AG04450 (cell line): ENCODE data around the gene CERS6. TPM values are rescaled to one million over a fixed set of nuclear protein-coding genes. Genes with fewer than 3 reads are reported as not detected.

ENCODE experiments used
- CTCF ChIA-PET: fragments of 300-600, 350-600 bp; formaldehyde crosslinking; extraction: SDS; loops from one replicate; lab custom pipeline; 2022; ENCODE audit warnings: antibody characterized with exemption, inconsistent platforms; lab: Charles Lee
- POLR2A ChIA-PET: fragments of 350-600 bp; formaldehyde crosslinking; extraction: SDS; loops from one replicate; lab custom pipeline; 2021; ENCODE audit warnings: antibody characterized with exemption, inconsistent platforms; lab: Yijun Ruan, JAX
- DNase-seq: peaks from one replicate; pipeline ENCODE4 v3.0.0-alpha.2; 2011; ENCODE audit warnings: low read depth, low spot score
- H3K27ac ChIP-seq: one replicate; pipeline ENCODE4 v1.5.1; 2012; ENCODE audit warnings: low read depth, low read length, control low read depth
- H3K27me3 ChIP-seq: one replicate; pipeline ENCODE4 v1.6.0; 2012; ENCODE audit warnings: low read length; ENCODE audit not compliant: control insufficient read depth, insufficient read depth
- H3K4me3 ChIP-seq: 2 replicates; pipeline ENCODE4 v1.5.1; 2011; ENCODE audit warnings: mild to moderate bottlenecking, low read depth, low read length, control low read depth
- H3K9me3 ChIP-seq: 2 replicates; pipeline ENCODE4 v1.5.1; 2012; ENCODE audit warnings: low read length; ENCODE audit not compliant: control insufficient read depth, insufficient read depth
- polyA plus RNA-seq: library from polyadenylated mRNA; depleted of rRNA; stranded (reverse); fragments of >200 nt; gene quantifications from 2 replicates; pipeline ENCODE4 v1.2.3, GENCODE V29; 2011
- TF ChIP-seq, protein P1 (sequence below): IDR thresholded peaks from 2 replicates; pipeline ENCODE4 v1.5.1; 2011; ENCODE audit warnings: low read depth, low read length, control low read depth, inconsistent platforms

CERS6 gene
- polyA plus RNA-seq, 1 experiment, result 6.2 TPM

DNA sequence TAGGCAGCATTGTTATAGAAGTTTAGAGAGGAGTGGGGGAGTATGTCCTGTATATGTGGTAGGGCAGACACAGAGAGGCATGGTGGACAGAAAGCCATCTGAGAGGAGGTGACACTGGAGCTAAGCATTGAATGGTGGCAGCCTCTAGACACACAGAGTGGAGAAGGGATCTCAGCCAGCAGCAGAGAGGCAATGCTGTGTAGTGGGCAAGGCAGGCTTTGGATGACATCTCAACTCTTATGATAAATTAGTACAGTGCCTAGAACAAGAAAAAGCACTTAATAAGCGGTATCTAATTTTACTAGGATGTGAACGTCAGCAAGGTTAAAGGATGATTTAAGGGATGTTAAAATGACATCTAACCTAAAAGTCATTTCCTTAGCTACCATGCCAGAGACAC lies 22.5 kb upstream of the CERS6 start:
- POLR2A ChIA-PET, result no interaction called here

GRCh38 chr2:168434146-168434545 lies 21.9 kb upstream of the CERS6 start:
- TF ChIP-seq, protein P1, sequence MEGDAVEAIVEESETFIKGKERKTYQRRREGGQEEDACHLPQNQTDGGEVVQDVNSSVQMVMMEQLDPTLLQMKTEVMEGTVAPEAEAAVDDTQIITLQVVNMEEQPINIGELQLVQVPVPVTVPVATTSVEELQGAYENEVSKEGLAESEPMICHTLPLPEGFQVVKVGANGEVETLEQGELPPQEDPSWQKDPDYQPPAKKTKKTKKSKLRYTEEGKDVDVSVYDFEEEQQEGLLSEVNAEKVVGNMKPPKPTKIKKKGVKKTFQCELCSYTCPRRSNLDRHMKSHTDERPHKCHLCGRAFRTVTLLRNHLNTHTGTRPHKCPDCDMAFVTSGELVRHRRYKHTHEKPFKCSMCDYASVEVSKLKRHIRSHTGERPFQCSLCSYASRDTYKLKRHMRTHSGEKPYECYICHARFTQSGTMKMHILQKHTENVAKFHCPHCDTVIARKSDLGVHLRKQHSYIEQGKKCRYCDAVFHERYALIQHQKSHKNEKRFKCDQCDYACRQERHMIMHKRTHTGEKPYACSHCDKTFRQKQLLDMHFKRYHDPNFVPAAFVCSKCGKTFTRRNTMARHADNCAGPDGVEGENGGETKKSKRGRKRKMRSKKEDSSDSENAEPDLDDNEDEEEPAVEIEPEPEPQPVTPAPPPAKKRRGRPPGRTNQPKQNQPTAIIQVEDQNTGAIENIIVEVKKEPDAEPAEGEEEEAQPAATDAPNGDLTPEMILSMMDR, result no peak
- ChIA-PET POLR2A (no interaction called here), CTCF (no interaction called here)
- no peak for DNase-seq
- no peak overlapping the region for H3K4me3 ChIP-seq
- no peak overlapping the region for H3K27ac ChIP-seq
- no peaks in the 10 kb centered on the region for H3K9me3 ChIP-seq
- H3K27me3 ChIP-seq, result no peaks in the 10 kb centered on the region

More for the DNA sequence above, 22.5 kb upstream of the CERS6 start:
- Histone ChIP-seq H3K9me3 (no peaks in the 10 kb centered on the region), H3K27me3 (no peaks in the 10 kb centered on the region), H3K27ac (no peak overlapping the region), H3K4me3 (no peak overlapping the region)
- TF ChIP-seq, protein P1, result no peak
- no peak for DNase-seq
- CTCF ChIA-PET, result no interaction called here

GRCh38 chr2:168436840-168437239 lies 19.2 kb upstream of the CERS6 start:
- Histone ChIP-seq H3K27me3 (no peaks in the 10 kb centered on the region), H3K4me3 (no peak overlapping the region), H3K27ac (no peak overlapping the region), H3K9me3 (no peaks in the 10 kb centered on the region)
- TF ChIP-seq, protein P1, result no peak
- ChIA-PET CTCF (no interaction called here), POLR2A (no interaction called here)
- DNase-seq, result no peak

GRCh38 chr2:168438553-168438952 lies 17.5 kb upstream of the CERS6 start:
- Histone ChIP-seq H3K27me3 (no peaks in the 10 kb centered on the region), H3K27ac (no peak overlapping the region), H3K4me3 (no peak overlapping the region), H3K9me3 (no peaks in the 10 kb centered on the region)
- no peak for DNase-seq
- TF ChIP-seq, protein P1, result no peak
- ChIA-PET POLR2A (no interaction called here), CTCF (no interaction called here)

DNA sequence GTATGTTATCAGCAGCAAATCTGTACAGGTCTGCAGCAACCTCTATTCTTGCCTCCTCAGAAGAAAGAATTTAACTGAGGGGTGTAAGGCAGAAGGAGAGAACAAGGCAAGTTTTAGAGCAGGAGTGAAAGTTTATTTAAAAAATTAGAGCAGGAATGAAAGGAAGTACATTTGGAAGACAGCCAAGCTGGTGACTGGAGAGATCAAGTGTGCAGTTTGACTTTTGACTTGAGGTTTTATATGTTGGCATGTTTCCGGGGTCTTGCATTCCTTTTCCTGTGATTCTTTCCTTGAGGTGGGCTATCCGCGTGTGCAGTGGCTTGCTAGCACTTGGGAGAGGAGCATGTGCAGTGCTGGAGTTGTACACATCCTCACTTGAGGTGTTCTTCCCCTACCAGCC lies 16.5 kb upstream of the CERS6 start:
- ChIA-PET POLR2A (no interaction called here), CTCF (no interaction called here)
- Histone ChIP-seq H3K27me3 (no peaks in the 10 kb centered on the region), H3K9me3 (no peaks in the 10 kb centered on the region), H3K4me3 (no peak overlapping the region), H3K27ac (no peak overlapping the region)
- no peak for DNase-seq
- TF ChIP-seq, protein P1, result no peak
